IMR-90 (cell line): ENCODE data around the gene PLXNA3. TPM values are rescaled to one million over a fixed set of nuclear protein-coding genes. Genes with fewer than 3 reads are reported as not detected.
A peak's percentile ranks its signal among the peaks of the same experiment; 100 is the strongest.

Experiments used
- ATAC-seq: fragments of 200-7000 bp; cut with Tn5 transposase; 2 replicates; pipeline ENCODE4 v1.9.1; 2020; ENCODE audit warnings: low read depth, mild to moderate bottlenecking, moderate library complexity
- BruUV-seq: library from RNA; stranded (reverse); fragments of 400-500 nt; replicated peaks from 2 replicates; lab custom pipeline; 2021; lab: Mats Ljungman, UMichigan
- CTCF ChIA-PET: fragments of 300-600 bp; formaldehyde crosslinking; extraction: SDS; loops from one replicate; lab custom pipeline; 2021; ENCODE audit warnings: antibody characterized with exemption; lab: Yijun Ruan, JAX
- POLR2A ChIA-PET: fragments of 300-600 bp; sonication (Branson Sonifier 250); formaldehyde crosslinking; loops from one replicate; lab custom pipeline; 2022; ENCODE audit warnings: antibody characterized with exemption; ENCODE audit not compliant: unreplicated experiment; lab: Charles Lee
- DNase-seq: peaks from one replicate; pipeline ENCODE4 v3.0.0; 2013
- H2AFZ ChIP-seq: replicated peaks from 2 replicates; pipeline ENCODE3; 2013; ENCODE audit warnings: low read length, mild to moderate bottlenecking; ENCODE audit not compliant: poor library complexity
- H2AK5ac ChIP-seq: 2 replicates; pipeline ENCODE4 v1.6.1; 2013; ENCODE audit warnings: low read depth, low read length, inconsistent platforms
- H2AK9ac ChIP-seq: replicated peaks from 2 replicates; pipeline ENCODE3; 2013; ENCODE audit warnings: mild to moderate bottlenecking, low read depth, low read length, moderate library complexity; ENCODE audit not compliant: poor library complexity
- H2BK120ac ChIP-seq: 2 replicates; pipeline ENCODE4 v1.6.1; 2013; ENCODE audit warnings: low read depth, low read length, inconsistent platforms
- H2BK15ac ChIP-seq: 3 replicates; pipeline ENCODE4 v1.6.1; 2013; ENCODE audit warnings: low read depth, low read length, inconsistent platforms
- H2BK20ac ChIP-seq: 2 replicates; pipeline ENCODE4 v1.6.1; 2013; ENCODE audit warnings: low read depth, mild to moderate bottlenecking, inconsistent platforms, low read length, moderate library complexity
- H2BK5ac ChIP-seq: 2 replicates; pipeline ENCODE4 v1.6.1; 2013; ENCODE audit warnings: mild to moderate bottlenecking, low read depth, low read length, inconsistent platforms; ENCODE audit not compliant: poor library complexity, severe bottlenecking
- H3K14ac ChIP-seq: replicated peaks from 2 replicates; pipeline ENCODE4 v1.6.1; 2013; ENCODE audit warnings: low read depth, low read length, inconsistent platforms
- H3K18ac ChIP-seq: 2 replicates; pipeline ENCODE4 v1.6.1; 2013; ENCODE audit warnings: low read depth, low read length, control low read depth
- H3K23ac ChIP-seq: 2 replicates; pipeline ENCODE4 v1.6.1; 2013; ENCODE audit warnings: low read depth, low read length, inconsistent platforms
- H3K27ac ChIP-seq: 2 replicates; pipeline ENCODE4 v1.5.1; 2013; ENCODE audit warnings: mild to moderate bottlenecking, control low read depth, low read length; ENCODE audit not compliant: insufficient read depth
- H3K27me3 ChIP-seq: 2 replicates; pipeline ENCODE4 v1.6.1; 2013; ENCODE audit warnings: low read length; ENCODE audit not compliant: control insufficient read depth, insufficient read depth
- H3K36me3 ChIP-seq: 2 replicates; pipeline ENCODE4 v1.6.1; 2013; ENCODE audit warnings: low read length, mixed read lengths; ENCODE audit not compliant: control insufficient read depth, insufficient read depth
- H3K4ac ChIP-seq: 2 replicates; pipeline ENCODE4 v1.6.1; 2013; ENCODE audit warnings: low read depth, low read length, inconsistent platforms
- H3K4me1 ChIP-seq: 2 replicates; pipeline ENCODE4 v1.6.1; 2013; ENCODE audit warnings: low read length, mixed read lengths; ENCODE audit not compliant: control insufficient read depth, insufficient read depth
- H3K4me2 ChIP-seq: 2 replicates; pipeline ENCODE4 v1.6.1; 2013; ENCODE audit warnings: low read depth, mild to moderate bottlenecking, control low read depth, low read length, moderate library complexity
- H3K4me3 ChIP-seq: 2 replicates; pipeline ENCODE4 v1.5.1; 2013; ENCODE audit warnings: low read depth, mild to moderate bottlenecking, control low read depth, low read length, moderate library complexity; ENCODE audit not compliant: insufficient read depth
- H3K56ac ChIP-seq: 2 replicates; pipeline ENCODE4 v1.6.1; 2013; ENCODE audit warnings: low read length, inconsistent platforms; ENCODE audit not compliant: insufficient read depth; ENCODE audit errors: extremely low read depth
- H3K79me1 ChIP-seq, 2 experiments: 2 replicates each; pipeline ENCODE4 v1.6.1; 2013; ENCODE audit warnings: low read length in 2 of 2, inconsistent platforms in 1 of 2, low read depth in 1 of 2
- H3K9ac ChIP-seq: 2 replicates; pipeline ENCODE4 v1.6.1; 2013; ENCODE audit warnings: low read depth, low read length, control low read depth
- H3K9me1 ChIP-seq: 2 replicates; pipeline ENCODE4 v1.6.1; 2013; ENCODE audit warnings: low read length, inconsistent platforms; ENCODE audit not compliant: insufficient read depth
- H3K9me3 ChIP-seq: 2 replicates; pipeline ENCODE4 v1.6.1; 2013; ENCODE audit warnings: low read length; ENCODE audit not compliant: control insufficient read depth, insufficient read depth
- H4K20me1 ChIP-seq: 2 replicates; pipeline ENCODE4 v1.6.1; 2013; ENCODE audit warnings: low read length, inconsistent platforms; ENCODE audit not compliant: insufficient read depth
- H4K5ac ChIP-seq: 2 replicates; pipeline ENCODE4 v1.6.1; 2013; ENCODE audit warnings: mild to moderate bottlenecking, low read depth, low read length, control low read depth
- H4K8ac ChIP-seq, 2 experiments: 2 replicates each; pipeline ENCODE4 v1.6.1; 2013; ENCODE audit warnings: low read depth in 2 of 2, low read length in 2 of 2, control low read depth in 1 of 2, inconsistent platforms in 1 of 2
- H4K91ac ChIP-seq: 2 replicates; pipeline ENCODE4 v1.6.1; 2013; ENCODE audit warnings: low read depth, low read length, inconsistent platforms; ENCODE audit not compliant: insufficient read depth
- FOS ChIP-seq: fragments of 150-350 bp; IDR thresholded peaks from 2 replicates; pipeline ENCODE4 v1.6.1; 2016; ENCODE audit warnings: low read depth, low read length
- MAFK ChIP-seq: IDR thresholded peaks from 2 replicates; pipeline ENCODE4 v1.6.1; 2012; ENCODE audit warnings: low read depth, low read length, improper control_type of control experiment
- RAD21 ChIP-seq: IDR thresholded peaks from 2 replicates; pipeline ENCODE4 v1.6.1; 2012; ENCODE audit warnings: low read length, improper control_type of control experiment
- RCOR1 ChIP-seq: IDR thresholded peaks from 2 replicates; pipeline ENCODE4 v1.6.1; 2012; ENCODE audit warnings: mild to moderate bottlenecking, low read length, improper control_type of control experiment; ENCODE audit not compliant: insufficient replicate concordance
- whole genome bisulfite sequencing, 2 experiments: methylation state at CpG; one replicate each; pipeline versions ENCODE4 v1.1.5 to v1.1.7; 2013; ENCODE audit warnings: missing lambda C conversion rate in 2 of 2; ENCODE audit not compliant: insufficient read length in 1 of 2; ENCODE audit errors: extremely low coverage in 2 of 2; 5-methylcytosine and 5-hydroxymethylcytosine counted together
- dilution Hi-C: fragments of 300-500 bp; cut with HindIII; formaldehyde crosslinking; loops from one replicate; pipeline ENCODE4 v1.14.3; 2018; ENCODE audit warnings: low sequenced_read_pairs; ENCODE audit not compliant: unreplicated experiment
- in situ Hi-C: fragments of 300-500 bp; cut with MboI; formaldehyde crosslinking; loops from 3 replicates; pipeline ENCODE4 v1.14.3; 2019; ENCODE audit warnings: low sequenced_read_pairs, inconsistent platforms, mixed read lengths
- intact Hi-C: fragments of 100-400 bp; cut with micrococcal nuclease; formaldehyde crosslinking; loops from 2 replicates; pipeline ENCODE4 v1.10.0; 2022
- polyA plus RNA-seq, 3 experiments: library from polyadenylated mRNA; depleted of rRNA; stranded (reverse); fragments of >200 nt; gene quantifications; 2 replicates each; pipeline ENCODE4 v1.2.3, GENCODE V29; 2012; ENCODE audit warnings: low replicate concordance in 1 of 3
- total RNA-seq: library from RNA; depleted of rRNA; stranded (reverse); fragments of >200 nt; gene quantifications from 2 replicates; pipeline ENCODE4 v1.2.3, GENCODE V29; 2012
- TF ChIP-seq, protein P1 (sequence below): conservative IDR thresholded peaks from 2 replicates; pipeline ENCODE4 v1.5.1; 2012; ENCODE audit warnings: mild to moderate bottlenecking, low read depth, low read length, improper control_type of control experiment

PLXNA3 gene
- total and polyA plus RNA-seq, 2 of the 4 experiments (the other 2 are of a cell fraction): 4.3 to 111 TPM

DNA sequence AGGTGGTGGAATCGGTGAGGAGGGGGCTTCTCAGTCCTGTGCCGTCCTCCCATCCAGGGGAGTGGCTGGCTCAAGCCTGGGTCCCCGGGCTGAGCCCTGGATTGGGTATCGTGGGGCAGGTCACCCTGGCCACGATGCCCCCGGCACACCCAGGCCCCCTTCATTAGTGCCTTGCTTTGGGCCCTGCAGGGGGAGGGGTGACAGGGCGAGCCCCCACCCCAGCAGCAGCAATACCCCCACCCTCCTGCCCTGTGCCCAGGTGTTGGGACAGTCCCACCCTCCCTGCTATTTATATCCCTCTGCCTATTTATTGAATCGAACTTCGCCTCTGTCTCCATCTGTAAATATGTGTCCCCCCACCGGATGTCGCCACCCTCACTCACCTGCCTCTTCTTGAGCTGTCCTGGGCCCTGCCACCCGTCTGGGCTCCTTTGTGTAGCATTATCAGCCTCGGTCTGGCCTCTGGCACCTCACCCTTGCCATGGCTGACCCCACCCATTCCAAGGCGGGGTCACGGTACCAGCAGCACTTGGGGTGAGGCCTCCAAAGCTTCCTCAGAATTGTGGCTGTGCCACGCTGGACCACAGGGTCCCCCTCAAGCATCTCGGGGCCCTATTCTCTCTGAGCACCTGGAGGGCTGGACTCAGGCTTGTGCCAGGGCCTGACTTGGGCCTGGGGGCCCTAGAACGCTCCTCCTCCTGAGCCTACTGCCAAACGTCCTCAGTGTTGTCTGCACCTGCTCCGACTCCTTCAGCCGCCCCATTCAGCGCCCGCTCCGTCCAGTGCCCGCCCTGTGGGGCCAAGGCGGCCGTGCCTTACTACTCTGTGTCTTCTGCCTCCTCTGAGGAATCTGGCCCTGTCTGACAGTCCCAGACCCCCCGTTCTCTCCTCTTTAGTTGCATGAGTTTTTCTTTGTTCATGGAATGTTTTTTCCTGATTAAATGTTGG lies 14.9 kb downstream of the PLXNA3 start:
- H3K4me3 ChIP-seq: no peak overlapping the region
- no peak overlapping the region for H3K18ac ChIP-seq
- H3K56ac ChIP-seq: no peak overlapping the region
- no peaks in the 10 kb centered on the region; the same call in 1 of the 2 replicates for H4K20me1 ChIP-seq
- H3K4me1 ChIP-seq: no peaks in the 10 kb centered on the region
- H3K9me1 ChIP-seq: no peaks in the 10 kb centered on the region
- H3K79me1 ChIP-seq: no peaks in the 10 kb centered on the region; a peak in 1 of 4 replicates
- no peak overlapping the region for H3K27ac ChIP-seq
- no peak overlapping the region for H2AFZ ChIP-seq
- H3K23ac ChIP-seq: no peak overlapping the region
- no peak overlapping the region for H3K9ac ChIP-seq
- no peak overlapping the region for H4K91ac ChIP-seq
- H3K4me2 ChIP-seq: no peak overlapping the region
- intact Hi-C loops (no loop called here), dilution Hi-C loops (no loop called here), in situ Hi-C loops (no loop called here)
- peaks cover 2% of the 10 kb centered on the region; the same call in 1 of the 2 replicates for H3K9me3 ChIP-seq
- no peak overlapping the region for H2BK5ac ChIP-seq
- TSS peak; percentile 38 for BruUV-seq
- H4K8ac ChIP-seq: no peak overlapping the region
- no peak overlapping the region for H4K5ac ChIP-seq
- H2AK5ac ChIP-seq: no peak overlapping the region
- TF ChIP-seq FOS (no peak), RCOR1 (no peak), RAD21 (no peak), MAFK (no peak)
- TF ChIP-seq, protein P1, sequence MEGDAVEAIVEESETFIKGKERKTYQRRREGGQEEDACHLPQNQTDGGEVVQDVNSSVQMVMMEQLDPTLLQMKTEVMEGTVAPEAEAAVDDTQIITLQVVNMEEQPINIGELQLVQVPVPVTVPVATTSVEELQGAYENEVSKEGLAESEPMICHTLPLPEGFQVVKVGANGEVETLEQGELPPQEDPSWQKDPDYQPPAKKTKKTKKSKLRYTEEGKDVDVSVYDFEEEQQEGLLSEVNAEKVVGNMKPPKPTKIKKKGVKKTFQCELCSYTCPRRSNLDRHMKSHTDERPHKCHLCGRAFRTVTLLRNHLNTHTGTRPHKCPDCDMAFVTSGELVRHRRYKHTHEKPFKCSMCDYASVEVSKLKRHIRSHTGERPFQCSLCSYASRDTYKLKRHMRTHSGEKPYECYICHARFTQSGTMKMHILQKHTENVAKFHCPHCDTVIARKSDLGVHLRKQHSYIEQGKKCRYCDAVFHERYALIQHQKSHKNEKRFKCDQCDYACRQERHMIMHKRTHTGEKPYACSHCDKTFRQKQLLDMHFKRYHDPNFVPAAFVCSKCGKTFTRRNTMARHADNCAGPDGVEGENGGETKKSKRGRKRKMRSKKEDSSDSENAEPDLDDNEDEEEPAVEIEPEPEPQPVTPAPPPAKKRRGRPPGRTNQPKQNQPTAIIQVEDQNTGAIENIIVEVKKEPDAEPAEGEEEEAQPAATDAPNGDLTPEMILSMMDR: no peak
- no peak overlapping the region for H2BK15ac ChIP-seq
- H3K4ac ChIP-seq: no peak overlapping the region
- no peak overlapping the region for H2BK120ac ChIP-seq
- H3K27me3 ChIP-seq: no peaks in the 10 kb centered on the region
- no peak overlapping the region for H2AK9ac ChIP-seq
- H3K36me3 ChIP-seq: peaks cover 45% of the 10 kb centered on the region
- ChIA-PET POLR2A (no interaction called here), CTCF (no interaction called here)
- ATAC-seq: no peak
- WGBS, 2 experiments: 82% methylated on average over 17 of the region's 28 CpGs; no CpG with 5 or more reads in 1 of the 2 experiments
- no peak for DNase-seq
- H3K14ac ChIP-seq: no peak overlapping the region
- H2BK20ac ChIP-seq: no peak overlapping the region
